Measurements from ENCODE around the gene PUS3.

PUS3 gene

DNA sequence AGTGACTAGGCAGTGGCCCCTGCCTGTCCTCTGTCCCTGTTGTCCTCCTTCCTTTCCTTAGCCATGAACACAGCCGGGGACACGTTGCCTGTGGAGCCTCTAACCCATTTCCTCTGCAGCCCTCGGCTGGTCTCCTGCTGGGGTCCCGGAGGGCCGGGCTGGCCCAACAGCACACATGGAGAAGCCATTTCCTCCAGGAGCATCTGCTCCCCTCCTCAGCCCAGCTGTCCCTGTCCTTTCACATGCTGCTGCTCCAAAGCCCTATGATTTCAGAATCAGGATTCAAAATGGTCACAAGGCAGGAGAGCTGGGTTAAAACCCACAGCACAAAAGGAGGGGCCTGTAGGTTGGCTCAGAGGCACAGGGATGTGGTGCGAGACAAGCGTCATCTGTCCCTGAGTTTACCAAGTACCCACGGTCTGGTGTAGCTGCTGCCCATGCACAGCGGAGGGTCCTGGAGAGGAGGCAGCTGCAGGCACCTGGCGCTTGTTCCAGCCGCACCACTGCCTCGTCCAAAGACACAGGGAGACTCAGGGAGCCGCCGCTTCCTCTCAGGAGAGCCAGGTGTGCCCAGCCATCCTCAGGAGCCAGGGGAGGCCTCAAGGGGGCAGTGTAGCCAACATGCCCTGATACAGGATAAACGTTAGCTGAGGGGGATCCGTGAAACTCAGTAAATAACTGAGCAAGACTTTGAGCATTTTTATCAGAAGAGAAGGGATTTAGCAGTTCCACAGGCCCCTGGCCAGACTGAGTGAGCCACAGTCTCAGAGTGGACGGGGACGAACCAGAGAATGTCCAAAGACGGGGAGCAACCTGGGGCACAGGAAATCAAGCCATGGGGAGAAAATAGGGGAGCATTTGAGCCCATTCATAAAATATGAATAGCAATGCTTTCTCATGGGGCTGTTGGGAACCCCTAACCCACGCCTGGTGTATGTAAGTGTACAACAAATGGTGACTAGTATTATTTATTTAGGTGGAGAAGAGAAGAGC is 38.9 kb upstream of the PUS3 start:
- DNase-seq (ENCODE audit: low spot score): peak; percentile 31

GRCh38 chr11:125941267-125941618 is 38.2 kb upstream of the PUS3 start:
- no peak for DNase-seq (ENCODE audit: low spot score)

DNA sequence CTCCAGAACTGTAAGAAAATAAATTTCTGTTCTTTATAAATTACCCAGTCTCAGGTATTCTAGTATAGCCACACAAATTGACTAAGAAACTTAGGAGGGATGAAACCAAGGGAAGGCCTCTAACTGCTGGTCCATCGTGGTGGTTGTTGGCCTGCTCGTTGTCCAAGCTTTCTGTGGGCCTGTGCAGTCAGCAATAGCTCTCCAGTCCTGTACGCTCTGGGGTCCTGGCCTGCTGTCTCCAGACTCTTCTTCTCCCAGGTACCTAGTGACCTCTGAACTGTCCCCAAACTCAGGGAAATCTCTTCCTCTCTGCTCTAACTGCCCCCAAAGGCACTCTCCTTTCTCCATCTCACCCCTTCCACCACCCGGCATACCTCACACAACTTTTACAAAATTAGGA is 37.1 kb upstream of the PUS3 start:
- no peak for DNase-seq (ENCODE audit: low spot score)

- no peak for DNase-seq (ENCODE audit: low spot score)
Observed at GRCh38 chr11:125939081-125939521, 36.1 kb upstream of the PUS3 start.

DNA sequence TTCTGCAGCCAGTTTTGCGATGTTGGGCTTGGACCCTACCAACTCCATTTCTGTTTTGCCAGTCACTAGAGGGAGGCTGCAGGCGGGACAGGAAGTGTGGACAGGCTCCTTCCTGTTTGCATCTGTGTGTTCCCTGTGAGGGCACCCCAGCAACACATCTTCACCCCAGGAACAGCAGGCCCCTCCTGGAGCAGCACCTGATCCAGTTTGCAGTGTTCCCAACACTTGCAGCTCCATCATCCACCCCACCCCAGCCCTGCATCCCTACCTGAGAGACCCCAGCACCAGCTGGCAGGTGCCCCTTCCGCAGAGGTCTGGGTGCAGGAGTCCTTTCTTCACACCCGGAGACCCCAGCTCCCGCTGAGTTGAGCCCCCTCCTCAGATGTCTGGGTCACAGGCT is 35.4 kb upstream of the PUS3 start:
- no peak for DNase-seq (ENCODE audit: low spot score)

- no peak for DNase-seq (ENCODE audit: low spot score)
Observed at GRCh38 chr11:125935618-125936199, 32.7 kb upstream of the PUS3 start.

DNA sequence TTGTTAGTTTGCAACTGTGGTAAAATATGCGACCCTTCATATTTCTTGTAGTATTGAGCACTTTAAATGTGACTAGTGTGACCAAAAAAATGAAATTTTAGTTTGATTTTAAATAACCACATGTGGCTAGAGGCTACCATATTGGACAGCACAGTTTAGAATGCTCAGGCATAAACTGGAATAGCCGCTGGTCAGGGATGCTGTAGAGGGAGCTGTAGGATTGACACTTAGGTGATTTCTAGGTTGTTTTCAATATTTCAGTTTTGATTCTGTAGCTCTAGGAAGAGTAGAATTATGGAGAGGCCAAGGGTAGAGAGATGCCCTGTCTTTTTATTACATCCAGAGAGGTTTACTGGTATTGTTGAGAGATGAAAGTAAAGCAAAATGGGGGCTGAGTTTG is 32.0 kb upstream of the PUS3 start:
- no peak for DNase-seq (ENCODE audit: low spot score)

GRCh38 chr11:125934473-125934872 is 31.5 kb upstream of the PUS3 start:
- no peak for DNase-seq (ENCODE audit: low spot score)

DNA sequence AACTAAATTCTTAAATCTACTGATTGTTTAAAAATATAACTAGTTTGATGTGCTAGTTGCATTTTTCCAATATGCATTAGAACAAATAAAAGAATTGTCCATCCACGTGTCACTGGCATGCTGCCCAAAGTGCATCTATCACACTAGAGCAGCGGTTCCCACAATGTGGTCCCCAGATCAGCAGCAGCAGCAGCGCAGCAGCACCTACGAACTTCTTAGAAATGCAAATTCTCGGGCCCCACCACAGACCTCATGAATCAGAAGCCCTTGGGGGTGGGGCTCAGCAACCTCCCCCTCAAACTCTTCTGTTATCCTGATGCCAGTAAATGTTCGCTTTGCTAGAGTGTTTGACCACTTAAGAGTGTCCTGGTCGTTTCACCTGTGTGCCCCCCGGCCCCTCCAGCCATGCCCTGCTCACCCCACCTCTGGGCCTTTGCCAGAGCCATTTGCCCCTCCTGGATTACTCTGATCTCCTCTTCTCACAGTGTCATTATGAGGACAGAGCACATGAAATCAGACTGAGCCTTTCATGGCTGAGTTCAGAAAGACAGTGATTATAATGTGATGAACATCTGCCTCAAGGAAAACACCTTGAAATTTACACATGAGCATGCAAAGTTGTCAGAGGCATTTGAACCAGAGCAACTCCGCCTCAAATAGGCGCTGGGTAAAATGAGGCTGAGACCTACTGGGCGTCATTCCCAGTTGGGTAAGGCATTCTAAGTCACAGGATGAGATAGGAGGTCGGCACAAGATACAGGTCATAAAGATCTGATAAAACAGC is 30.2 kb upstream of the PUS3 start:
- DNase-seq (ENCODE audit: low spot score): no peak

GRCh38 chr11:125932301-125932700 is 29.3 kb upstream of the PUS3 start:
- no peak for DNase-seq (ENCODE audit: low spot score)

DNA sequence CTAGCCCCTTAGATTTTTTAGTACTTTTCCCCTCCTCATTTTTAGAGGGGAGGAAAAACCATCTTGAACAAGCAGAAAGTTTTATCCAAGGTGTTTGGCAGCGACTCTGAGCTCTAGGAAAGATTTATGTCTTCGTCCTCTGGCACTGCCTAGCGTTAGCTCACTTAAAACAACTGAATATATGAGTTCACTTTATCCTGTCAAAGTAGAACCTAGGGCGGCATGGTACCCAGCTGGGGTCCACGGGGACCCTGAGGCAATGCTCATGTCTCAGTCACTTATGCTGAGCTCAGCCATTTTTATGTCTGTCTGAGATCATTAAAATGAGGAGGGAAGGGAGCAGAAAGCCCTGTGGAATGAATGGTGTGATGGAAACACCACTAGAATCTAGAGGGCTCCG is 28.7 kb upstream of the PUS3 start:
- DNase-seq (ENCODE audit: low spot score): no peak

DNA sequence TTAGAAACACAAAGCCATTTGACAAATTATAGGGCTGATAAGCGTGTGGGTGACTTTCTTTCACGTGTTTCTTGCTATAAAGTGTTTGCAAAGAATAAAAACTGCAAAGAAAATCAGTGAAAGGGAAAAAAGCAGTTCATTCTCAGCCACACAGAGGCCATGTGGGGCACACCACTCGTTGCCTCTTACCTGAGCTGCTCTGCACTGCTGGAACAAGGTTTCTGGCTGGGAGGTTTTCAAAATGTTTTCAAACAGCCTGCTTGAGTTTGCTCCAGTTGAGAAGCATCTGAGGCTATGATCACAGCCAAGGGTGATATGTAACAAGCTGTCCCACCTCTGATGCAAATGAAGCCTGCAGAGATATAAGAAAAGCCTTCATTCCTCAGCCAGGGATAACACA is 28.1 kb upstream of the PUS3 start:
- DNase-seq (ENCODE audit: low spot score): no peak

DNA sequence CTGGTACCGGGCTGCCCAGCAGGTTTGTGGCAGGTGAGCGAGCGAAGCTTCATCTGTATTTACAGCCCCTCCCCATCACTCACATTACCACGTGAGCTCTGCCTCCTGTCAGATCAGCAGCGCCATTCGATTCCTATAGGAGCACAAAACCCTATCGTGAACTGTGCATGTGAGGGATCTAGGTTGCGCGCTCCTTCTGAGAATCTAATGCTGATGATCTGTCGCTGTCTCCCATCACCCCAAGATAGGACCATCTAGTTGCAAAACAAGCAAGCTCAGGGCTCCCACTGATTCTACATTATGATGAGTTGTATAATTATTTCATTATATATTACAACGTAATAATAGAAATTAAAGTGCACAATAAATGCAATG is 27.1 kb upstream of the PUS3 start:
- DNase-seq (ENCODE audit: low spot score): no peak

DNA sequence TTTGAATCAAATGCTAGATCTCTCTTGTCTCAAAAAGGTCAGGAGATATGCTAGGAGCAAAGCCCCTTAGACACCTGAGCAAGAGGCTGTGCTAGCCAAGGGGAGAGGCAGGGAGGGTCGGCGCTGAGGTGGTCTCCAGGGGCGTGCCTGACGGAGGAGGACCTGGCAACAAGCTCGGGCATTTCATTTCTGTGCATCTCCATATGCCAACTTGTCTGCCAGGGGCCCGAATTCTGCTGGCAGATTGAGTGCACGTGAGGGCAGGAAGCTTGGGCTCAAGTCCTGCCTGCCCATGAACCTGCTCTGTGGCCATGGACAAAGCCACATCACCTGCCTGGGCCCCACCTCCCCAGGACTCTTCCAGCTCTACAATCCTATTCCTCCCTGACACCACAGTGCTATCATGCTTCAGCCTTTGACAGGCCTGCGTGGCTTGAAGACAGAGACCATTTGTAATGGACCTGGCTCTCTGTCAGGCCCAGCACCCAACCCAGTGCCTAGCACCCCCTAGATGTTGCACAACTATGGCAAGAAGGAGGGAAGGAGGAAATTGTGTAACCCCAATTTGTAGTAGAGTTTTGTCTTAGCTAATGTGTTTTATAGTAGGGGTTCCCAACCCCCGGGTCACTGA is 26.6 kb upstream of the PUS3 start:
- DNase-seq (ENCODE audit: low spot score): no peak

DNA sequence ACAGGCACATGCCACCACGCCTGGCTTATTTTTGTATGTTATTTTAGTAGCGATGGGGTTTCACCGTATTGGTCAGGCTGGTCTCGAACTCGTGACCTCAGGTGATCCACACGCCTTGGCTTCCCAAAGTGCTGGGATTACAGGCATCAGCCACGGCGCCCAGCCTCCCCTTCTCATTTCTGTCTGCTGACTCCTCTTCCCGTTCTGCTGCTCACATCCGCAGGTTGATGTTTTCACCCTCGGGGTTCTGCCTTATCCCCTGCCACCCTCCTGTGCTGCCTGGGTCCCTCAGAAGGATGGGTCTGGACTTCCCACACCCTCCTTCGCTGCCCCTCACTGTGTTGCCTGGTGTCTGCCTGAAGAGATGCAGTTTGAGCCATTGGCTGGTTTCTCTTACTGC is 23.7 kb upstream of the PUS3 start:
- DNase-seq (ENCODE audit: low spot score): no peak

- no peak for DNase-seq (ENCODE audit: low spot score)
Observed at GRCh38 chr11:125925804-125926203, 22.8 kb upstream of the PUS3 start.

- no peak for DNase-seq (ENCODE audit: low spot score)
Observed at GRCh38 chr11:125925247-125925740, 22.3 kb upstream of the PUS3 start.

GRCh38 chr11:125924384-125925007 is 21.5 kb upstream of the PUS3 start:
- no peak for DNase-seq (ENCODE audit: low spot score)

DNA sequence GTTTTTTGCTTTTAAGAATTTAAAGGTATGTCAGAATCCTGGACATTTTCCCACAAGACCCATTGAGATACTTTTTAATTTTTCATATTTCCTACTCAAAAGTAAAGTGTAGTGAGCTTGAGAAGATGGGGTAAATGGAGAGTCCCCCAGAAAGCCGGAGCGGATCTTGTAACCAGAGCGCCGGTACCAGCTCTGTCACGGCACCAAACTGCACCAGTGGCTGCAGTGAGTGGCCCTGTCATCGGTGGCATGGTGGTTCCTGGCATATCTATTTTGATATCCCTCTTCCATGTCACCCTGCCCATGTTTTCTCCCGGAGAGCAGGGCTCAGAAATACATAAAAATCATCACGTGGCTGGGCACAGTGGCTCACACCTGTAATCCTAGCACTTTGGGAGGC is 20.6 kb upstream of the PUS3 start:
- DNase-seq (ENCODE audit: low spot score): no peak

DNA sequence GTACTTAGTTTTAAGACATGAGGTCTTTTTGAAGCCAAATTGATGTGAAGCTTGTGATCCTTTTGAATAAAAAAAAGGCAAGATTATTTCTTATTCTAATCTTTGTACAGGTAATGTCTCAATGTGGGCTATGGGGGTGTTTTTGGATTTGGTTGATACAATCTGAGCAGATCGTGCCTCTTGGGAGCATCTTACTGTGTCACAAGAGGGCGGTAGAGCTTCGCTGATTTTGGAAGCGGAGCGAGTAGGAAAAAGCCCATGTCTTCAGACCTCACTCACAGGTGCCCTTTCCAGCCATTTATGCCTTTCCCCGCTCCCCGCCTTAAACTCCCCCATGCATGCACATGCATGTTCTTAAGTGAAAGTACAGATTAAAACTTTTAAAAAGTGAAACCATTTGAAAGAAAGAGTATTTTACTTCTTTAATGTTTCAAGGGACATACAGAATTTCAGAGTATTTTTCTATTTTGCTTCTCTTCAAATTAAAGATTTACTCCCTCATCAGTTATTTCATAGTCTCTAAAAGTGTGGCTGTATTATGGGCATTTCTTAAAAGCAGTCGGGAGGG is 20.1 kb upstream of the PUS3 start:
- peak; percentile 61 for DNase-seq (ENCODE audit: low spot score)

DNA sequence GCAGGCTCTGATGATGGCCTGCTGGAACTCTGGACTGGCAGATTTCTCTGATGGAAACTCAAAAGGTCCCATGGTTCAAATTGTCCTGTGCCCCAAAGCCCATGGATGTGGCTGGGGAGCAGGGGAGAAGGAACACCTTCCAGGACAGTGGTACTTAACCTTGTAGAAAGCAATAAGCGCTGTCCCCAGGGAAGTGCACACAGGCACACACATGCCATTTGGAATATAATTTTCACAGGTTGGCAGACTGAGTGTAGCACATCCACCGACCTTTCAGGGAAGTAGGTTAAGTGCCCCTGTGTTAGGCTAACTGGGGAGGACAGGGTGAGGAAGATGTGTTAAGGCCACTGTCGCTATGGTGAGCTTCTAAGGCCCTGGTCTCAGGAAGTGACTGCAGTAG is 19.1 kb upstream of the PUS3 start:
- no peak for DNase-seq (ENCODE audit: low spot score)
